ENCODE results near the gene GSDME. TPM values are rescaled to one million over a fixed set of nuclear protein-coding genes. Genes with fewer than 3 reads are reported as not detected.

Gene GSDME
- total RNA-seq, 1 experiment from 2014 or later = 7.6 TPM

DNA sequence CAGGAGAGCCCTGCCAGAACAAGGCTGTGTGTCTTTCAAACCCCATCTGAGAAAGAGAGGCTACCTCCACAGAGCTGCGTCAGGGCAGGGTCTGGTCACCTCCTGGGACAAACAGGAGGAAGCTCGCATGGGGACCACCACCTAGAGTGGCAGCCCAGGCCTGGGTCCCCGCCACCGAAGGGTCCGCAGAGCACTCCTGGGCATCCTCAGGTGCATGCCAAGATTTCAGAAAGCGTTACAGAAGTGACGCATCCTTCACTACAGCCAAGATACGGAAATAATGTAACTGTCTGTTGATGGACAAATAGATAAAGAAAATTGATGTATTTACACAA, 42.6 kb downstream of the GSDME start:
- no peaks in the 10 kb centered on the region for H3K27me3 ChIP-seq (ENCODE audit: insufficient read depth, low read length)
- no peak overlapping the region for H3K4me2 ChIP-seq (ENCODE audit: low read length)
- H3K4me1 ChIP-seq (ENCODE audit: control insufficient read depth in 1 of 2, insufficient read depth in 2 of 2, low read length in 2 of 2) = no peaks in the 10 kb centered on the region
- H3K9ac ChIP-seq (ENCODE audit: low read length) = no peak overlapping the region
- H3K9me3 ChIP-seq (ENCODE audit: control insufficient read depth in 1 of 2, insufficient read depth in 1 of 2, low read depth in 1 of 2, low read length in 2 of 2) = no peaks in the 10 kb centered on the region
- ATAC-seq (no peak), DNase-seq (ENCODE audit: low read depth, low spot score) (no peak)
- ChIA-PET RAD21 (ENCODE audit: low non-redundant PET in 1 of 2, low total read pairs in 2 of 2, uncharacterized antibody in 2 of 2, unreplicated experiment in 2 of 2) (no interaction called here), POLR2A (no interaction called here), CTCF (no interaction called here)
- H3K79me2 ChIP-seq (ENCODE audit: insufficient read depth, low read length) = no peaks in the 10 kb centered on the region
- BruUV-seq (replicated peaks) = no TSS peak
- H4K20me1 ChIP-seq (ENCODE audit: insufficient read depth) = no peaks in the 10 kb centered on the region
- no peak overlapping the region for H3K4me3 ChIP-seq (replicated peaks in 1 of 2; ENCODE audit: low read depth in 1 of 2, low read length in 2 of 2)
- H3K9me2 ChIP-seq (ENCODE audit: insufficient read depth) = no peaks in the 10 kb centered on the region
- no peaks in the 10 kb centered on the region for H3K36me3 ChIP-seq (ENCODE audit: control insufficient read depth in 1 of 2, insufficient read depth in 2 of 2, low read length in 2 of 2)
- intact Hi-C loops (cut with micrococcal nuclease) = loop anchor here (10.0 kb wide), 1 partner anchor 380 kb away; no protein-coding TSS in a partner anchor
- no peak overlapping the region for H2AFZ ChIP-seq (ENCODE audit: low read depth, low read length, poor library complexity, severe bottlenecking)
- TF ChIP-seq, protein P1, sequence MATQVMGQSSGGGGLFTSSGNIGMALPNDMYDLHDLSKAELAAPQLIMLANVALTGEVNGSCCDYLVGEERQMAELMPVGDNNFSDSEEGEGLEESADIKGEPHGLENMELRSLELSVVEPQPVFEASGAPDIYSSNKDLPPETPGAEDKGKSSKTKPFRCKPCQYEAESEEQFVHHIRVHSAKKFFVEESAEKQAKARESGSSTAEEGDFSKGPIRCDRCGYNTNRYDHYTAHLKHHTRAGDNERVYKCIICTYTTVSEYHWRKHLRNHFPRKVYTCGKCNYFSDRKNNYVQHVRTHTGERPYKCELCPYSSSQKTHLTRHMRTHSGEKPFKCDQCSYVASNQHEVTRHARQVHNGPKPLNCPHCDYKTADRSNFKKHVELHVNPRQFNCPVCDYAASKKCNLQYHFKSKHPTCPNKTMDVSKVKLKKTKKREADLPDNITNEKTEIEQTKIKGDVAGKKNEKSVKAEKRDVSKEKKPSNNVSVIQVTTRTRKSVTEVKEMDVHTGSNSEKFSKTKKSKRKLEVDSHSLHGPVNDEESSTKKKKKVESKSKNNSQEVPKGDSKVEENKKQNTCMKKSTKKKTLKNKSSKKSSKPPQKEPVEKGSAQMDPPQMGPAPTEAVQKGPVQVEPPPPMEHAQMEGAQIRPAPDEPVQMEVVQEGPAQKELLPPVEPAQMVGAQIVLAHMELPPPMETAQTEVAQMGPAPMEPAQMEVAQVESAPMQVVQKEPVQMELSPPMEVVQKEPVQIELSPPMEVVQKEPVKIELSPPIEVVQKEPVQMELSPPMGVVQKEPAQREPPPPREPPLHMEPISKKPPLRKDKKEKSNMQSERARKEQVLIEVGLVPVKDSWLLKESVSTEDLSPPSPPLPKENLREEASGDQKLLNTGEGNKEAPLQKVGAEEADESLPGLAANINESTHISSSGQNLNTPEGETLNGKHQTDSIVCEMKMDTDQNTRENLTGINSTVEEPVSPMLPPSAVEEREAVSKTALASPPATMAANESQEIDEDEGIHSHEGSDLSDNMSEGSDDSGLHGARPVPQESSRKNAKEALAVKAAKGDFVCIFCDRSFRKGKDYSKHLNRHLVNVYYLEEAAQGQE (IDR thresholded peaks at IDR 0.05; ENCODE audit: low read depth) = no peak
- TF ChIP-seq YY1 (IDR thresholded peaks at IDR 0.05; ENCODE audit: extremely low read depth, insufficient replicate concordance, low read depth, low read length) (no peak), EGR1 (IDR thresholded peaks at IDR 0.05; ENCODE audit: low read depth) (no peak), TCF7L2 (IDR thresholded peaks at IDR 0.05; ENCODE audit: borderline replicate concordance, extremely low read depth, insufficient read depth, insufficient read length) (no peak), EZH2 (IDR thresholded peaks at IDR 0.05) (no peak), RAD21 (IDR thresholded peaks at IDR 0.05; ENCODE audit: low read depth) (no peak), ZBTB33 (IDR thresholded peaks at IDR 0.05; ENCODE audit: extremely low read depth, insufficient replicate concordance, low read length) (no peak)
- TF ChIP-seq, protein P2, sequence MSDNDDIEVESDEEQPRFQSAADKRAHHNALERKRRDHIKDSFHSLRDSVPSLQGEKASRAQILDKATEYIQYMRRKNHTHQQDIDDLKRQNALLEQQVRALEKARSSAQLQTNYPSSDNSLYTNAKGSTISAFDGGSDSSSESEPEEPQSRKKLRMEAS (IDR thresholded peaks at IDR 0.05) = no peak
- no peak overlapping the region for H3K27ac ChIP-seq (ENCODE audit: low read depth, low read length)
